Activated CD8-positive, alpha-beta T cell treated with anti-CD3 and anti-CD28 coated beads, Interleukin-2, amount 10 ng/mL, durations not matched to agents 7 days and 5 days (primary cell): ENCODE measurements around the gene CRYL1. TPM values are rescaled to one million over a fixed set of nuclear protein-coding genes. Genes with fewer than 3 reads are reported as not detected.

ENCODE experiments used
- ATAC-seq: fragments of 150-1000 bp; cut with Tn5 transposase; one replicate; pipeline ENCODE4 v1.10.0; 2021; ENCODE audit warnings: moderate library complexity
- CTCF ChIA-PET: fragments of 350-600 bp; sonication (Branson Sonifier 250); formaldehyde crosslinking; loops from one replicate; lab custom pipeline; 2021; ENCODE audit warnings: antibody characterized with exemption; lab: Charles Lee
- POLR2A ChIA-PET: fragments of 350-600 bp; sonication (Branson Sonifier 250); formaldehyde crosslinking; loops from one replicate; lab custom pipeline; 2021; ENCODE audit warnings: antibody characterized with exemption; lab: Charles Lee
- DNase-seq: peaks from one replicate; pipeline ENCODE4 v3.0.0-alpha.2; 2020
- H3K27ac Mint-ChIP-seq: one replicate; pipeline ENCODE4 v1.8.0; 2021; ENCODE audit warnings: mild to moderate bottlenecking, mixed read lengths
- H3K27me3 Mint-ChIP-seq: one replicate; pipeline ENCODE4 v1.8.0; 2021; ENCODE audit warnings: low read depth, mixed read lengths
- H3K36me3 Mint-ChIP-seq: one replicate; pipeline ENCODE4 v1.8.0; 2021; ENCODE audit warnings: low read depth, mixed read lengths
- H3K4me1 Mint-ChIP-seq: one replicate; pipeline ENCODE4 v1.8.0; 2021; ENCODE audit warnings: low read depth, mixed read lengths
- H3K4me3 Mint-ChIP-seq: one replicate; pipeline ENCODE4 v1.8.0; 2021; ENCODE audit warnings: mild to moderate bottlenecking, mixed read lengths
- H3K9me3 Mint-ChIP-seq: one replicate; pipeline ENCODE4 v1.8.0; 2022; ENCODE audit warnings: mixed read lengths; ENCODE audit not compliant: insufficient read depth
- microRNA-seq: library from miRNA; unstranded; fragments of <30 nt; microRNA quantifications from one replicate; pipeline ENCODE4 v1.2.0, GENCODE V29; 2022
- total RNA-seq, 2 experiments: library from RNA; stranded (reverse); gene quantifications; one replicate each; pipeline ENCODE4 v1.2.3, GENCODE V29; 2021

Gene CRYL1
- total RNA-seq, 2 experiments from 2014 or later: 11.5 to 13.2 TPM

DNA sequence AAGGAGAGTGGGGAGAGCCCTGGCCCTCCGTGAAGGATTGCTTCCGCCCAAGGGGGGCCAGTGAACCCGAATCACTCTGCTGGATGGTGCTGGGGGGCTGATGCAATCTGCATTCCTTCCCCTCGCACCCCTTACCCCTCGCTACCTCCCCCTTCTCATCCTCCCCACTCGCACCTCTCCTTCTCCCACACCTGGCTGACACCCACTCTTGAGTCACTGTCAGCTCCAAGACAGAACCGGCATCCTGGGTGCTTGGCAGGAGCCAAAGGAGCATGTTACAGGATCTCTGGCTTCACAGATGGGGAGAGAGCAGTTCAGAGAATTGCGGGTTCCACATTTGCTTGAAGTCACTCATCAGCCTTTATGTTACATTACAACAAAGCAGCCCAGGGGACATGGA, 167.6 kb downstream of the CRYL1 start:
- ATAC-seq (no peak), DNase-seq (no peak)
- no peaks in the 10 kb centered on the region for H3K9me3 Mint-ChIP-seq
- ChIA-PET POLR2A (no interaction called here), CTCF (no interaction called here)
- H3K27me3 Mint-ChIP-seq: peaks cover 5% of the 10 kb centered on the region
- H3K4me3 Mint-ChIP-seq: no peak overlapping the region
- H3K36me3 Mint-ChIP-seq: no peaks in the 10 kb centered on the region
- H3K27ac Mint-ChIP-seq: no peak overlapping the region
- H3K4me1 Mint-ChIP-seq: no peaks in the 10 kb centered on the region

DNA sequence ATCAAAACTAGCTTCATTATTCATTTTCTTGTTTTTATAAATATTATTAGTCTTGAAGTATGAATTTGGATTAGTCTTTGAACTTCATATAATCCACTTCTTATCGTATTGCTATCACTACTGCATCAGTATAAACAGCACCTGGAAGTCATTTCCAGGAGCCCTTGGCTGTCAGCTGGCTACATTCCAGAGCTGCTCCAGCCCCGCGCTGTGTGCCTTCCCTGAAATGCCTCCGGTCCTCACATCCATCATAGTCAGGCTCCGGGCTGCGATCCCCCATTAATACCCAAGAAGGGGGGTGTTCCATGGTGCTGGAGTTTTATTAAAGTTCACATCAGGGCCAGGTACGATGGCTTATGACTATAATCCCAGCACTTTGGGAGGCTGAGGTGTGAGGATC, 169.2 kb downstream of the CRYL1 start:
- POLR2A ChIA-PET: no interaction called here
- no peak overlapping the region for H3K4me3 Mint-ChIP-seq
- H3K27me3 Mint-ChIP-seq: peaks cover 5% of the 10 kb centered on the region
- CTCF ChIA-PET: no interaction called here
- H3K4me1 Mint-ChIP-seq: no peaks in the 10 kb centered on the region
- DNase-seq: no peak
- no peak for ATAC-seq
- no peaks in the 10 kb centered on the region for H3K9me3 Mint-ChIP-seq
- no peaks in the 10 kb centered on the region for H3K36me3 Mint-ChIP-seq
- H3K27ac Mint-ChIP-seq: no peak overlapping the region

DNA sequence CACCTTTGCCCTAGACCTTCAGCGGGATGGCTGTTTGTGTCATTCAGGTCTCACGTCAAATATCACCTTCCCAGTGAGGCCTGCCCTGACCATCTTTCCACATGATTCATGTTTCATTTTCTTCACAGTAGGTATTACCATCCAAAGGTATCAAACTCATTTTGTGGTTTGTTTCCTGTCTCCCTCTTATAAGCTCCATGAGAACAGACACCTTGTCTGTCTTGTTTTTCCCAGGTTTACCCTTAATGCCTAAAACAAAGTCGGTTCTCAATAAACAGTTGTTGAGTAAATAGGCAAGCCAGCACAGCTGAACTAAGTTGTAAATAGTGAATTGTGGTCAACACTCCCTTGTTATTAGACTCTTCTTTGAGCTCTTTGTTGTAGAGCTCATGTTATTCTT, 170.9 kb downstream of the CRYL1 start:
- CTCF ChIA-PET: no interaction called here
- Mint-ChIP-seq H3K36me3 (no peaks in the 10 kb centered on the region), H3K9me3 (no peaks in the 10 kb centered on the region), H3K27ac (no peak overlapping the region), H3K27me3 (peaks cover 5% of the 10 kb centered on the region), H3K4me1 (no peaks in the 10 kb centered on the region), H3K4me3 (no peak overlapping the region)
- ATAC-seq: no peak
- POLR2A ChIA-PET: no interaction called here
- DNase-seq: no peak

DNA sequence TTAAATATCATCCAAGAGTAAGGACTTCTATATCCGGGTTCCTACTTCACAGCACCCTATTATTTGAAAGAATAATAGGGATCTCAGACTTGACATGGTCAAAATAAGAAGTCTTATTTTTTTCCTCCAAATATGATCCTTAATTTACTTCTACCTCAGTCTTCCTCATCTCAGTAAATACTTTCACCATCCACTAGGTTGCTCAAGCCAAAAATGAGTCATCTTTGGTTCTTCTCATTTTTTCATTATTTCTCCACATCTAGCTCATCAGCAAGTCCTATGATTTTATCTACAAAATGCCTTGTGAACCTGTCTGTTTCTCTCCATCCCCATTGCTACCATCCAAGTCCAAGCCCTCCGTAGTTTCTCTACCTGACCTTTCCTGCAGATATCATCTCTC, 171.7 kb downstream of the CRYL1 start:
- CTCF ChIA-PET: no interaction called here
- POLR2A ChIA-PET: no interaction called here
- no peak for ATAC-seq

More for the DNA sequence above, 171.7 kb downstream of the CRYL1 start:
- no peak for DNase-seq
- no peaks in the 10 kb centered on the region for H3K4me1 Mint-ChIP-seq
- H3K9me3 Mint-ChIP-seq: no peaks in the 10 kb centered on the region
- H3K27me3 Mint-ChIP-seq: peaks cover 5% of the 10 kb centered on the region
- H3K36me3 Mint-ChIP-seq: no peaks in the 10 kb centered on the region
- H3K4me3 Mint-ChIP-seq: no peak overlapping the region
- H3K27ac Mint-ChIP-seq: no peak overlapping the region

Small RNA genes within 50 kb of the gene (microRNA-seq; reads per million reads assigned to microRNA genes)
- not detected for gene MIR4499

Other genes starting within 250 kb of the CRYL1 start
- 1 to 10 TPM; 6.6 to 7.5 TPM for gene IFT88, start 41.3 kb upstream of the CRYL1 start, total RNA-seq
- gene IL17D, start 177.8 kb upstream of the CRYL1 start, total RNA-seq: under 1 TPM; 0.13 to 0.18 TPM
- gene EEF1AKMT1, start 248.1 kb upstream of the CRYL1 start, total RNA-seq: 10 to 100 TPM in 1 of 2 experiments, 1 to 10 TPM in 1; 10.0 to 11.2 TPM